Left renal pelvis (tissue), 4 donors: Measurements from ENCODE around the gene TSPAN14. TPM values are rescaled to one million over a fixed set of nuclear protein-coding genes. Genes with fewer than 3 reads are reported as not detected.
"Not testable (repeated sequence)": the region's sequence is repeated elsewhere in the genome, so short reads cannot be mapped to it uniquely, and the experiment has no call there.

Experiments
- DNase-seq, 4 donors: peaks; one replicate each; pipeline ENCODE4 v3.0.0-alpha.2; 2013; ENCODE audit warnings: low read depth in 4 of 4, low spot score in 3 of 4
- polyA plus RNA-seq, 4 donors: library from polyadenylated mRNA; unstranded; fragments of 120-200 nt; gene quantifications; one replicate each; pipeline ENCODE4 v1.2.1, GENCODE V29; 2013; ENCODE audit not compliant: insufficient read length in 4 of 4

TSPAN14 gene
- polyA plus RNA-seq, 4 donors = 83.7 to 101 (median 91.8) TPM

DNA sequence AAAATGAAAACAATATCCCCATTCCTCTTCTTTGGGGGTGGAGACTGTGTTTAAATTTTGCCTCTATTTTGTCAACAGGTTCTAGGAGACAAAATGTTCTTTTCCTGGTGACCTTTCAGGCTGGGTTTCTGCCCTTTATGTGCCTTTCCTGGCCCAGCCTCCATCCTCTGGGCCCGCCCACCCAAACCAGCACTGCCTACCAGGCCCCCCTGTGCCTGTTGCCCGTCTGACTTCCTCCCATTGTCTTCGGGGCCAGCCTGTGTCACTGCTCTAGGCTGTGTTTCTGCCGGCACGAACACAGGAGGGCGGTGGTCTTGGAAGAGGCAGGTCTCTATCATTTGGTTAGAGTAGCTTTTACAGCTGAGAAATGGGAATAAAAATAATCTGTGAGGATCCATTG, 13.9 kb downstream of the TSPAN14 start:
- no peak for DNase-seq

DNA sequence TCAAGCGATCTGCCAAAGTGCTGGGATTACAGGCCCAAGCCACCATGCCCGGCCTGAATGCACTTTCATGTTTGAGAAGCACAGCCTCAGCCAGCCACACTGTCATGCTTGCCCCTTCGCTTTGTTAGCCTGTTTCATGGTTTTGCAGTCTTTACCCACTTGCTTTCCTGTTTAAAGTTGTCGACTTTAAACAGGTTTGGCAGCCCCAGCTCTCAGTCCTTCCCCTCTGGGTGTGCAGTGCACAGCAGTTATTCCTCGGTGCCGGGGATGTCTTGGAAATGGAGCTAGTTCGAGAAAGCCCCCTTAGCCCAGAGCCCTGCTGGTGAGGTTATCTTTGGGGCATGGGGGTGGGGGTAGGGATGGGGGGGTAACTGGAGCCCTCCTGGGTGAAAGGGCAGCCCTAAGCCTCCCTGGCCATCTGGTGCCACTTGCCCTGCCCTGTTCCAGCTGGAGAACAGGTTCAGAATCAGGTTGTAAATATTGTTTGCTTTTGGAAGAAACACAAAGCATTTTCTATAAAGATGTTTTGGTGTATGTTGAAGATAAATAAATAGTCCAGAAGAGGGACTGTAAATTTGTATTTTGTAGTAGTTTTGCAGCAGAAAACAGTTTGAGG, 14.8 kb downstream of the TSPAN14 start:
- DNase-seq = no peak

DNA sequence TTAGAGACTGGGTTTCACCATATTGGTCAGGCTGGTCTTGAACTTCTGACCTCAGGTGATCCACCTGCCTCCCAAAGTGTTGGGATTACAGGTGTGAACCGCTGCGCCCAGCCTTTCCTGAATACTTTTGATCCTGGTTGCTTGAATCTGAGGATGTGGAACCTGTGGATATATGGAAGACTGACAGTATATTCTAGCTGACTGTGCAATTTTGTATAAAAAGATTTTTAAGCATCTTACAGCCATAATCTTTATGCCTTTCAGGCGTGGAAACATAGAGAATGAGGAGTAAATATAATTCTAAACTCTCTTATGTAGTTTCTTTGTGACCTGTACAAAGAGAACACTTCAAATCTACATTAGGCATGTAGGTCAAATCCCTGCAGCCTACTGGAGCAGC, 16.2 kb downstream of the TSPAN14 start:
- no peak for DNase-seq

DNA sequence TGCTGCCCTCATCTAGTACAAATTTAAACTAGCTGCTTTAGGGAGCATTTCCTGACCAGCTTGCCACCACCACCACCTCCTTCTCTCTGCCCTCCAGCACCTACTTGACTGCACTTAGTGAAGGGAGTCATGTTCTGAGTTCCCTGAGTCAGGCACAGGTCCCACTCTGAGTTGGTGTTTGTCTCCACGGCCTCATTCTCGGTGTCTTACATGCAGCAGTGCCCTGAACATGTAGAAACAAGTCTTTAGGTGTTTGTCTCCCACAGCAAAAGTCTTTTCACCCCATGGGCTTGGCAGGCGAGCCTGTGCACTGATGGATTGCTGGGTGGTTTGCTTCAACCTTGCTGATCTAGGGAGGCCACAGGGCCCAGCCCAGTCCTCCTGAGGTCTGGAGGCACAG, 16.9 kb downstream of the TSPAN14 start:
- no peak for DNase-seq

DNA sequence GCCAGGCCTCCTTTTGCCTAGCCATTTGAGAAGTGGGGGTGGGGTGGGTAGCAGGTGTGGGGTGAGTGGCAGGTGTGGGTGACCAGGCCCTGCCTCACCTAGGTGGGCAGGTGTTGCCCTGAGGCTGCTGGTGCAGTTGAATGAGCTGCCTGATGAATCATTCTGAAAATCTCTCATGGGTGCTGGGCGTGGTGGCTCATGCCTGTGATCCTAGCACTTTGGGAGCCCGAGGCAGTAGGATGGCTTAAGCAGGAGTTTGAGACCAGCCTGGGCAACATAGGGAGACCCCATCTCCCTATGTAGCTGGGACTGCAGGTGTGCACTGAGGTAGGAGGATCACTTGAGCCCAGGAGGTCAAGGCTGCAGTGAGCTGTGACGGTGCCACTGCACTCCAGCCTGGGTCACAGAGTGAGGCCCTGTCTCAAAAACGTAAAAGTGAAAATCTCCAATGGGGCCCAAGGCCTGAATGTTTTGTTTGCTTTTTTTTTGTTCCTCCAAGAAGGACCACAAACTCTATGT, 17.7 kb downstream of the TSPAN14 start:
- no peak for DNase-seq

DNA sequence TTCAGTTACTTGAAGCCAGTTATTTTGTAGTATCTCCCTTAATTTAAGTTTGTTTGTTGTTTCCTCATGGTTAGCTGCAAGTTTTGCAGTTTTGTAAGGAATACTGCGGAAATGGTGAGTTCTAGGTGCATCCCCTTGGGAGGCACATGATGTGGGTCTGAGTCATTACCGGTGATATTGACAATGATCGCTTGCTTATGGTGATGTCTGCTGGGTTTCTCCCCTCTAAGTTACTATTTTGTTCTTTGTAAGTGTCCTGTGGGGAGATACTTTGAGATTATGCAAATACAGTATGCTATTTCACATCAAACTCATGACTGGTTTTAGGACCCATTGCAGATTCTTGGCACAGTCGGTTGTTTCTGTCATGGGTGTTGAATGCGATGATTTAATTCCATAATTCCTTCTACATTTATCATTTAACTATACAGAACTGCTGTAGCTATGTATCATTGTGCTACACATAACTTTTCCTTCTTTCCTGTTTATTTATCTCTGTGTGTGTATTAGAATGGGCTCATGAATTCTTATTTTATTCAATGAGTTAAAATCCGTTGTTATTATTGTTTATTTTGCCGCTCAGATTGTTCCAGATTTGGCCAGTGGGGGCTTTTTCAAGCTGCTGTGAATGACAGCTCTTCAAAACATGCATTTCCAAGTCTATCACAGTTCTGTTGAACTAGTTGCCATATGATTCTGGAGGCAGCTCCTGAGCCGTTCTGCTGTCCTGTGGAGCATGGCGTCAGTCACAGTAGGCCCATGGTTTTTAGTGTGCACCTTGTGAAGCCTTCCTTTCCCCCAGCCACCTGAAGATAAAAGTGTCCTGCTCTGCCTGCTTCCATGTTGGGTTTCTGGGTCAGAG, 18.4 kb downstream of the TSPAN14 start:
- DNase-seq = no peak

DNA sequence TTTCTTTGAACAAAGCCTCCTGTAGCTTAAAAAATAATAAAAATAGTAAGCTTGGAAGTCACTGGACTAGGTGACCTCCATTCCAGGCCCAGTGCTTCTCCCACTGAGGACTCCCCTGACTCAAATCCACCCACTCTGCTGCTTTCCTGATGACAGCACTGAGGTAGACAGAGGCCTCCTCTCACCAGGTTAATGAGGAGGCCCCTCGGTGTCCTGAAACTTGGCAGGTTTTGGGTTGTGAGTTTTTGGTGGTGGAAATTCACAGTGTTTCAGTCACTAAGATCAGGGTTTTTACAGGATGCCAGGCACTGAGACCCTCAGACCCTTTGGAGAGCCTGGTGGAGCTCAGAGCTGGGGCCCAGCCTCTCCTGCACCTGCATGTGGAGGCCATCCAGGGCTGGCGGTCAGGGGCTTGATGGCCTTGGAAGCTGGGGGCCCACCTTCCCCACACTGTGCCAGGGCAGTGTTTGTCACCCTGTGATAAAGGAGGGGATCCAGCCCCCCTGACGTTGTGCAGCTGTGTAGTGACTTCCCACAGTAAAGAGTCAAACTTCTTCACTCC, 19.1 kb downstream of the TSPAN14 start:
- no peak for DNase-seq

DNA sequence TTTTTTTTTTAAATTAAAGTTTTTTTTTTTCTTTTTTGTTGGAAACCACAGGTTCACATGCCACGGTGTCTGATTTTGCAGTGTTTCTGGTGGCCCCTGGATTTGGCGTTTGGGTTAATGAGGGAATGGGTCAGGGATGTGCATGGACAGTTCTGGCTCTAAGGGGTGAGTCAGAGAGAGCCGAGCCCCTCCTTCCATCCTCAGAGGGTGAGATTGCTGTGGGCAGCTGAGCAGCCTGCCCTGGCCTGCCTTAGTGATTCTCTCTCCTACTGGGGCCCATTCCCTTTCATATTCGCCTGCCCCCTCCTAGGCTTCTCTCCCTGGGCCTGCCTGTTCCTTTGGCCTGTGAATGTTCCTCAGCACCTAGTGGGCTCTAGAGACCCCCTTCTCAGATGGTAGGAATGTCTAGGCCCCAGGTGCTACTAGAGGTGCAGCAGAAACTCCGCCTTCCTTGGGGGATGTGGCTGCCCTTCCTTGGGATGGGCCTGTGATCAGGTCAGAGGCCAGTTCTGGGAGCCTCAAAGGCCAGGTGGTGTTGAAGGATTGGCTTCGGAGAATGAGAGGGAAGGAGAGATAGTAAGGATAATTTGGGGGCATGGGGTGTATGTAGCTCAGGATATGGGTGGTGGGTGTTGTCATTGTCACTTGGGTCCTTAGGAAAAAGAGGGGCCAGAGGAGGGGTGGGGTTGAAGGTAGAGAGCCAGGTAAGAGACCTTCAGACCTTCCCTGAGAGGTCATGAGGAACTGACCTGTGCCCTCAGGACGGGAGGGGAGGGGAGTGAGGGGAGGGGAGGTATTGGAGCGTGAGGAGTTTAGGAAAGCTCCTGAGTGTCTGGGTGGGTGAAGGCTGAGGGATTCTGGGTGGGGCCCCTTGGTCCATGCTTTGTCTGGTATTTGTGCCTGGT, 19.8 kb downstream of the TSPAN14 start:
- no peak for DNase-seq

DNA sequence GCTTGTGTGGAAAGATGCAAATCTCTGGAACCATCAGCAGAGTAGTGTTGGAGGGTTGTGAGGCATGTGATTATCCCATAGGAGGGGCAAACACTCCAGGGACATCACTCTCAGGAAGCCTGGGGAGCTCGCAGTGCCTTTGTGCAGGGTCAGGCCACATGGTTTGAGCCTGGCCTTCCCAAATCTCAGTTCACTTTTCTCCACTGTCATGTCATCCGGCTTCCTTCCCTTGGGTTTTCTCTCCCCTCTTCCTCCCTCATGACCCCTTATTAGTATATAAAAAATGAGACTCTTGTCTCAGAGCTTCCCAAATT, 20.4 kb downstream of the TSPAN14 start:
- DNase-seq = no peak

DNA sequence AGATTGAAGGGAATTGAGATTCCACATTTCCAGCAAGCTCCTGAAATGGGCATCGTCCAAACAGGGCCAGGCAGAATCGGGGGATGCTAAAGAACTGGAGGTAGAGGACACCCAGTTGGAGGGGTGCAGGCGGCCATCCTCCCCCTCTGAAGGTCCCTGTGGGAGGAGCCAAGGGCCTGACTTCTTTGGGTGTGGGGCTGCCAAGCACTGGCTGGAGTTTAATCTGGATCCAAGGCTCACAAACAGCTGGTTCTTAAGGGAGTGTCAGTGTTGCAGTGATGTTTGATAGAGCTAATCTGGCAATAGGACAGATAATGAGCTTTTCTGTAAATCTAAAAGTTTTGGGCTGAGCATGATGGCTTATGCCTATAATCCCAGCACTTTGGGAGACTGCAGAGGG, 20.8 kb downstream of the TSPAN14 start:
- no peak for DNase-seq

DNA sequence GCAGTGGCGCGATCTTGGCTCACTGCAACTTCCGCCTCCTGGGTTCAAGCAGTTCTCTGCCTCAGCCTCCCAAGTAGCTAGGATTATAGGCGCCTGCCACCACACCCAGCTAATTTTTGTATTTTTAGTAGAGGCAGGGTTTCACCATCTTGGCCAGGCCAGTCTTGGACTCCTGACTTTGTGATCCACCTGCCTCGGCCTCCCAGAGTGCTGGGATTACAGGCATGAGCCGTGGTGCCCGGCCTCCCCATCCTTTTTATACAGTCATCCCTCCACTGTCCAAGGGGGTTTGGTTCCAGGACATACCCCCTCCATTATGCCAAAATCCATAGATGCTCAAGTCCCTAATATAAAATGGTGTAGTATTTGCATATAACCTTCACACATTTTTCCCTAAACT, 21.5 kb downstream of the TSPAN14 start:
- not testable (repeated sequence) for DNase-seq

DNA sequence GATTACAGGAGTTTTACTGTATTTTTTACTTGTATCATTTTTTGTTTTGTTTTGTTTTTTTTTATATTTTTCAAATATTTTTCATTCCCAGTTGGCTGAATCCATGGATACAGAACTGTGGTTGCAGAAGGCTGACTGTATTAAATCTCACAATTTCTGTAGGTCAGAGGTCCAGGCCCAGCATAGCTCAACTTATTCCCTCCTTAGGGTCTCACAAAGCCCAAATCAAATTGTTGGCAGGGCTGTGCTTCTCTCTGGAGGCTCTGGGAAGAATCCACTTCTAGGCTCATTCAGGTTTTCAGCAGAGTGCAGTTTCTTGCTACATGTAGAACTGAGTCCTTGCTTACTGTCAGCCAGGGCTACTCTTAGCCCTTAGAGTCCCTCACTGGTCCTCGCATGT, 22.6 kb downstream of the TSPAN14 start:
- no peak for DNase-seq

DNA sequence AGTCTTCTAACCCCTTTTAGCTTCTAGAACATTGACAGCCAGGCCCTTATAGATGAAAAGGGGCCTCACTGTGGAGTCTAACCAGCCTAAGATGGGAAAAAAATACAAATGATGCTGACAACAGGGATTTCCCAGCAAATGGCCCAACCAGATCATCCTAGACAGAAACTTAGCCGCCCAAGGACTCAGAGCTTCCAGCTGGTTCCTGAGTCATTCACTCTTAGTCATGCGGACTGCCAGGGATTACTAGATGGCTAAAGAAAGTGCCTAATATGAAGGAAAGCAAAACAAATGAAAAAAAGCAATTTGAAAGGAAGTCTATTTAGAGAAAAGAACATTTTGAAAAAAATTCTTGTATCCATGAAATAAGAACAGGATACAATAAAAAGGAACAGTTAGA, 23.7 kb downstream of the TSPAN14 start:
- no peak for DNase-seq

DNA sequence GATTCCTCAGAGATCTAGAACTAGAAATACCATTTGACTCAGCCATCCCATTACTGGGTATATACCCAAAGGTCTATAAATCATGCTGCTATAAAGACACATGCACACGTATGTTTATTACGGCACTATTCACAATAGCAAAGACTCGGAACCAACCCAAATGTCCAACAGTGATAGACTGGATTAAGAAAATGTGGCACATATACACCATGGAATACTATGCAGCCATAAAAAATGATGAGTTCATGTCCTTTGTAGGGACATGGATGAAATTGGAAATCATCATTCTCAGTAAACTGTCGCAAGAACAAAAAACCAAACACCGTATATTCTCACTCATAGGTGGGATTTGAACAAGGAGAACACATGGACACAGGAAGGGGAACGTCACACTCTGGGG, 26.3 kb downstream of the TSPAN14 start:
- not testable (repeated sequence) for DNase-seq

DNA sequence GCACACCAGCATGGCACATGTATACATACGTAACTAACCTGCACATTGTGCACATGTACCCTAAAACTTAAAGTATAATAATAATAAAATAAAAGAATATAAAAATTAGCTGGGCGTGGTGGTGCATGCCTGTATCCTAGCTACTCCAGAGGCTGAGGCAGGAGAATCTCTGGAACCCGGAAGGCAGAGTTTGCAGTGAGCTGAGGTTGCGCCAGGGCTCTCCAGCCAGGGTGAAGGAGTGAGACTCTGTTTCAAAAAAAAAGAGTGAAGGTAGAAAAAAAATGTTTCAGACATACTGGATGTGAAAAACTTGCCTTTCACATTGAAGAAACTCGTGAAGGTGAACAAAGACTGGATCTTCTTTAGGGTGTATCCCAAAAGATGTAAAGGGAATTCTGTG, 26.7 kb downstream of the TSPAN14 start:
- no peak for DNase-seq

DNA sequence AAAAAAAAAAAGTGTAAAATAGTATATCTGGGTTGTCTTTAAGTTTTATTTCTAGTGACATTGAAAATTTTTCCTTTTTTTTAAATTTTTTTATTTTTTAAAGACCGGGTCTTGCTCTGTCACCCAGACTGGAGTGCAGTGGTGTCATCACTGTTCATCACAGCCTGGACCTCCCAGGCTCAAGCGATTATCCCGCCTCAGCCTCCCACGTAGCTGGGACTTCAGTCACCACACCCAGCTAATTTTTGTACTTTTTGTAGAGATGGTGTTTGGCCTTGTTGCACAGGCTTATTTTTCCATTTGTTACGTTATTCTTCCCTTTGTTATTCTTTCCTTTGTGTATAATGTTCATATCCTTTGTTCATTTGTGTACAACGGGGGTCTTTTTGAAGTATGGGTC, 30.1 kb downstream of the TSPAN14 start:
- no peak for DNase-seq

DNA sequence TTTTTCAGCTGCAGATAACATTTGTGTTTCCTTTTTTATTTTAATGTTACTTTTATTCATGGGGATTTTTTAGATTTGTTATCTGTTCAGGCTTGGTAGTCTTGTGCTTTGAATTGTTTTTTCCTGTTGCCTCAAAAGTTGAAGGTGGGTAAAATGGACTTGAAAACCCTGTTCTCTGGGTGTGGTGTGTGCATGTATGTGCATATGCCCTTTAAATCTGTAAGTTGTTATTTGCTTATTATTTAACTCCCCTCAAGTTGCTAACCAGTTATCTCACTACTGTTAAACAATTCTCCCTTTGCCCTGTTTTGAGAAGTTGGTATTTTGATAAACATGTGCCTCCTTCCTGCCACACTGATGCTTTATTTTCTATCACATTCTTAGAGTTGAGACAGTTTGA, 30.6 kb downstream of the TSPAN14 start:
- DNase-seq = no peak

DNA sequence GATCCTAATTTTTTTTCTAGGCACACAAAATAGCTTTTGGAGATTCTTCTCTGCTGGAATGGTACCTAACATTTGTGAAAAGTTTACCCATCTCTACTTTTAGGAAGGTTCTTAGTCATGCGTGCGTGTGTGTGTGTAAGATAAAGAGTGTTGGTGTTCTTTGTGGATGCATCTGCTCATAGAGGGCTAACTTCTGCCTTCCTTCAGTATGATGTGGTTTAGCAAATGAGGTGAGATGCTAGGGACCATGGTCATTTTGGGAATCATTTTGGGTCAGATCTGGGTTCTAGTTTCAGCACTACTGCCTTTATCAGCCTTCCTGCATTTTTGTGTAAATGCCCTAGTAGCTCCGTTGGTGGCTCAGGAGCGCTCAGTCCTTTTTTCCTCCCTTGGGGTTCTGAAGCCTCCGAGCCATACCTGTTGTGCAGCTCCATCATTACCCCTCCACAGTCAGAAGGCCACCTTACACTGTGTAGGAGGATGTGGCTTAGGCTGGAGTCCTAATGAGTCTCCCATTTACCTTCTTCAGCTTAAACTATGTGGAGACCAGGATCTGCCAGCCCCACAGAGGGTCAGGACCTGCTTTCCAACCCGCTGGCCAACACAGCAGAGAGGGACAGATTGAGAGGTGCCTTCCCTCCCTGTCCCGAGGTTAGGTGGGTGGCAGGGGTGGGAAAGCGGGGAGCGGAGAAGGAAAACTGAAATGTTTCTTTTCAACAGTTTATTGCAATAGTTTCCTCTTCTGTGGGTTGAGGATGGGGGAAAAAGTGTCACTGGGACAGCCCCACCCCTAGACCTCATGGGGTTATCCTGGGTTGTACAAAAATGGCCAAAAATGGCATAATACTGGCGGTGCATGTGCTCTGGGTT, 31.2 kb downstream of the TSPAN14 start:
- no peak for DNase-seq

DNA sequence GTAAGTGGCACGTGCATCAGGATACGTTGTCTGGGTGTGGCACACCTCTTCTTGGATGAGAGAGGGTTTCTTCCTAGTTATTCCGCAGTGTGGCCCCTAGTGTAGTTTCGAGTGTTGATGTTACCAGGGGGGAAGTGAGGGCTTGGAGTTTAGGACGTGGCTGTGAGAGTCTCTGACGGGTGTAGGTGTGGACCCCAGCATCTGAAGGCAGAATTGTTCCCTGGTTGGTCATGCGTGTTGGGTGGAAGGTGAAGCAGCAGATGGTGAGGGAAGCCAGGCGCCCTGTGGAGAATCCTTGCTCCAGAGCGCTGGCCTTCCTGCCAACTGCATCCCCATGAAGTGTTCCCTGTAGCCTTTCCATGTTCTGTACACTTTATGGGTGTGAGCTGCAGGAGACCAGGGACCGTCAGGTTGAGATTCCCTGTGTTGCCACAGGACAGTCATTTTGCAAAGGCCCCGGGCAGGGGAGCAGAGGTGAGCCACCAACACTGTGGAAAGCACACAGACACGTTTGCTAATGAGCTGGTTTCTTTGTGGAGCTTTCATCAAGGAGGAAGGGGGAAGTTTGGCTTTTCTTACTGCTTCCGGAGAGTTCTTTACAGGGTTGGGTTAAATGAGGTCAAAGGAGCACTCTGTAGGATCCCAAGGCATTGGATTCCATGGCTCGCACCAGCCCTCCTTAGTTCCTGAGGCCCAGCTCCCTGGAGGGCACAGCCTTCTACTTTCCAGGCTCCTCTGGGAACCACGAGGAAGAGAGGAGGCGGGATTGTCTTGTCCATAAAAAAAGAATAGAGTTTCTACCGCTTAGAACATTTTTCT, 32.0 kb downstream of the TSPAN14 start:
- no peak for DNase-seq
